NB4 (cell line): Measurements from ENCODE around the gene SMARCA2.
A peak's percentile ranks its signal among the peaks of the same experiment; 100 is the strongest.

Source experiments
- DNase-seq: peaks from one replicate; pipeline ENCODE4 v3.0.0; 2010; ENCODE audit warnings: low read depth
- H3K4me3 ChIP-seq: one replicate; pipeline ENCODE4 v1.5.1; 2011; ENCODE audit warnings: mild to moderate bottlenecking, low read depth, low read length, moderate library complexity
- MYC ChIP-seq: IDR thresholded peaks from 2 replicates; pipeline ENCODE4 v1.6.1; 2011; ENCODE audit warnings: low read depth, low read length
- POLR2A ChIP-seq: IDR thresholded peaks from 2 replicates; pipeline ENCODE4 v1.6.1; 2011; ENCODE audit warnings: mild to moderate bottlenecking; ENCODE audit not compliant: insufficient read length; ENCODE audit errors: extremely low read depth
- TF ChIP-seq, protein P1 (sequence below): IDR thresholded peaks from one replicate; pipeline ENCODE4 v1.5.1; 2012; ENCODE audit warnings: low read depth, low read length
- TF ChIP-seq, protein P2 (sequence below): IDR thresholded peaks from 2 replicates; pipeline ENCODE4 v1.6.1; 2011; ENCODE audit warnings: low read depth, low read length

Gene SMARCA2

DNA sequence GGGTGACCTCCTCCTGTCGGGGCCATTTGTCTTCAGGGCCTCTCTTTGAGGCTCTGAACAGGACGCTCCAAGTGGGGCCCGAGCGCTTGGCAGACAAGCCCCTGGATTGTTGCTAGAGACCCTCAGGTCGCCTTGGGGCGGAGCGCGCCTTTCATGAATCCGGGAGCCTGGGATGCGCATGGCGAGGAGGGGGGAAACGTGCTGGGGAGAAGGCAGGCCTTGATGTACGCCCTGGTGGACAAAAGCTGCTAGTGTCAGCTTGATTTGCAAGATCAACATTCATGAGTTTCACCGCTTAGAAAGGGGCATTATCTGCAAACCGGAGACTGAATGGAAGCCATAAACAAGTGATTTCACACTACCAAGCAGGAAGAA lies 226.3 kb downstream of the SMARCA2 start:
- DNase-seq = peak; percentile 48
- no peak overlapping the region for H3K4me3 ChIP-seq
- TF ChIP-seq POLR2A (no peak), MYC (no peak)
- TF ChIP-seq, protein P1, sequence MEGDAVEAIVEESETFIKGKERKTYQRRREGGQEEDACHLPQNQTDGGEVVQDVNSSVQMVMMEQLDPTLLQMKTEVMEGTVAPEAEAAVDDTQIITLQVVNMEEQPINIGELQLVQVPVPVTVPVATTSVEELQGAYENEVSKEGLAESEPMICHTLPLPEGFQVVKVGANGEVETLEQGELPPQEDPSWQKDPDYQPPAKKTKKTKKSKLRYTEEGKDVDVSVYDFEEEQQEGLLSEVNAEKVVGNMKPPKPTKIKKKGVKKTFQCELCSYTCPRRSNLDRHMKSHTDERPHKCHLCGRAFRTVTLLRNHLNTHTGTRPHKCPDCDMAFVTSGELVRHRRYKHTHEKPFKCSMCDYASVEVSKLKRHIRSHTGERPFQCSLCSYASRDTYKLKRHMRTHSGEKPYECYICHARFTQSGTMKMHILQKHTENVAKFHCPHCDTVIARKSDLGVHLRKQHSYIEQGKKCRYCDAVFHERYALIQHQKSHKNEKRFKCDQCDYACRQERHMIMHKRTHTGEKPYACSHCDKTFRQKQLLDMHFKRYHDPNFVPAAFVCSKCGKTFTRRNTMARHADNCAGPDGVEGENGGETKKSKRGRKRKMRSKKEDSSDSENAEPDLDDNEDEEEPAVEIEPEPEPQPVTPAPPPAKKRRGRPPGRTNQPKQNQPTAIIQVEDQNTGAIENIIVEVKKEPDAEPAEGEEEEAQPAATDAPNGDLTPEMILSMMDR = peak; percentile 15

DNA sequence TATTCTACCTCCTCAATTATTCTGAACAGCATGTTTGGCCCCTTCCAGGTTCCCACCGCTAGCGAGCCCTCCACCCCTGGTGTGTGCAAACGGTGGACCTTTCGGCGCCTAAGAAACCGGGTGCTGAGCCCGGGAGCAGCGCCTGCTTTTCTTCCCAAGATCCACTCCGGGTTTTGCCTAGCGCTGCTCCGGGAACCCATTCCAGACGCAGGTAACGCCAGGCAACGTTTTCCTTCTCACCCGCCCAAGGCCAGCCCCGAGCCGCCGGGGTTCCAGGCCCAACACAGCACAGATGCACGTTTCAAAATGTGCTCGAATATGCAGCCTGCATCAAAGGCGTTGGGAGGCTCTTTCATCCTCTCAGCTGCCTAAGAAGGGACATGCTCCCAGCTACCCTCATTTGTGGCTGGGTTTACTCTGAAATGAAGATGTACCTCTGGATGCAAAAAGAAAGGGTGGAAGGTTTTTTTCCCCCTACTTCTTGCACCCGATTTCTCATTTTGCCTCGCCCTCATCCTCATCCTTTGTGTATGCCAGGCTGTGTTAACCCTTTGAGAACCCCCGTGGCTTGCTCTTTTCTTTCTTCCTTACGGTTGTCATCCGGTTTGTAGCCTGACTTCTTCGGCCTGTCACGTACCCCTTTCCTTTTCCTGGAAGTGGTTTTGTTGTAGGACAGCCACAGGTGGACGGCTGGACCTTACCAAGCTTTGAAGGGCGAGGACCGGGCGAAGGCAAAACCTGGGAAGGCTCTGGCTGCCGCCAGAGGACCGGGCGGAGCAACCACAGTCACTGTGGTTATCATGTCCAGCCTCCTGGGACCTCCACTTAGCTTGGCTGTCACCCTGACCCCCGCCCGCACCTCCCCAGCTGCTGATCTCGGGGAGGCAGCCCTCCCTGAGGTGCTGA lies 226.9 kb downstream of the SMARCA2 start:
- peak overlapping the region; percentile 48 for H3K4me3 ChIP-seq
- TF ChIP-seq, protein P2, sequence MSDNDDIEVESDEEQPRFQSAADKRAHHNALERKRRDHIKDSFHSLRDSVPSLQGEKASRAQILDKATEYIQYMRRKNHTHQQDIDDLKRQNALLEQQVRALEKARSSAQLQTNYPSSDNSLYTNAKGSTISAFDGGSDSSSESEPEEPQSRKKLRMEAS = no peak
- TF ChIP-seq MYC (no peak), POLR2A (no peak)
- TF ChIP-seq, protein P1 = no peak
- peak; percentile 83 for DNase-seq

DNA sequence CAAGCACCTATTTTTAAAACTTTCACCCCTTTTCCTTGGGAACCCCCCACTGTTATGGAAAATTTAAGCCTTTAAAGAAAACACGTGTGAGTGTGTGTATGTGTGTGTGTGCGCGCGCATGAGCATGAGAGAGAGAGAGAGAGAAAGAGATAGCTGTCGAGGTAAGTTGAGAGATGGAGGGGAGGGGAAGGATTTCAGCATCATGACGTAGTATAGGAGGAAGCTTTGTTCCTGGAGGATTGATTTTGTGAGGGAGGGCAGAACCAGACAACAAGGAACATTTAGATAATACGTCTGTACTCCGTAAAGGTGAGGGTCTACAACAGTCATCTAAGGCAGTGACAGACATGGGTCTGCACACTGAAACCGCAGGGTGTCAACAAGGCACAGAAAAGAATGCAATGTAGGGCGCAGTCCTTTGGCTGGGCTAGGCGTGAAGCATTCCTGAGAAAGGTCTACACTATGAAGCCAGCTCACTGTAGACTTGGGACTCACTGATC lies 227.7 kb downstream of the SMARCA2 start:
- DNase-seq = no peak
- H3K4me3 ChIP-seq = no peak overlapping the region

More for the DNA sequence above, 227.7 kb downstream of the SMARCA2 start:
- TF ChIP-seq MYC = no peak
- TF ChIP-seq, protein P1 = no peak
- TF ChIP-seq, protein P2 = no peak
- no peak for TF ChIP-seq POLR2A
